ENCODE measurements around the gene TSPAN4. TPM values are rescaled to one million over a fixed set of nuclear protein-coding genes. Genes with fewer than 3 reads are reported as not detected.

TSPAN4 gene
- total RNA-seq, 2 experiments from 2014 or later = 9.4 to 12.1 TPM

- Histone ChIP-seq H2AFZ (ENCODE audit: low read length) (no peak overlapping the region), H3K9me3 (ENCODE audit: low read length) (no peaks in the 10 kb centered on the region), H3K4me3 (ENCODE audit: low read depth, low read length, poor library complexity, severe bottlenecking) (no peak overlapping the region), H3K27ac (ENCODE audit: low read depth, low read length, poor library complexity, severe bottlenecking) (no peak overlapping the region), H3K9me2 (ENCODE audit: insufficient read depth, low read length) (no peaks in the 10 kb centered on the region), H3K36me3 (ENCODE audit: insufficient read depth, low read length) (no peaks in the 10 kb centered on the region), H4K20me1 (ENCODE audit: insufficient read depth, low read length) (no peaks in the 10 kb centered on the region), H3K79me2 (ENCODE audit: insufficient read depth, low read depth, low read length) (peaks cover 6% of the 10 kb centered on the region), H3K4me1 (ENCODE audit: insufficient read depth, low read length, poor library complexity, severe bottlenecking) (peaks cover 14% of the 10 kb centered on the region), H3K4me2 (ENCODE audit: low read length) (no peak overlapping the region)
- TF ChIP-seq EZH2phosphoT487 (IDR thresholded peaks at IDR 0.05; ENCODE audit: borderline replicate concordance, low read depth, low read length) (no peak), CTCF (conservative IDR thresholded peaks at IDR 0.05; ENCODE audit: low read length) (no peak)
- ChIA-PET CTCF (ENCODE audit: unreplicated experiment) (no interaction called here), POLR2A (no interaction called here)
- intact Hi-C loops (cut with micrococcal nuclease; ENCODE audit: unreplicated experiment) = loop anchor here (5.0 kb wide), 1 partner anchor 408 kb away; the partner anchor contains the start of gene RNH1
- no peak for DNase-seq (ENCODE audit: low spot score)
- no TSS peak for BruUV-seq (replicated peaks)
Observed at GRCh38 chr11:914747-915501, 72.3 kb downstream of the TSPAN4 start.

Small RNA genes lying within 50 kb of the gene (small RNA-seq; reads per million reads assigned to genes)
- gene SNORA52 = not detected

Other genes starting within 250 kb of the TSPAN4 start
- gene IRF7, start 226.9 kb upstream of the TSPAN4 start, total RNA-seq (2014; rRNA removed; shearing (Covaris generic)) = 18.7 and 20.9 TPM in 2 replicates
- gene IRF7, start 226.9 kb upstream of the TSPAN4 start, total RNA-seq (2022) = 15.8 and 16.6 TPM in 2 replicates
- gene CDHR5, start 217.9 kb upstream of the TSPAN4 start, total RNA-seq (2014; rRNA removed; shearing (Covaris generic)) = not detected in 2 replicates
- gene CDHR5, start 217.9 kb upstream of the TSPAN4 start, total RNA-seq (2022) = not detected in 2 replicates
- gene SCT, start 215.7 kb upstream of the TSPAN4 start, total RNA-seq (2014; rRNA removed; shearing (Covaris generic)) = not detected in 2 replicates
- not detected in 2 replicates for gene SCT, start 215.7 kb upstream of the TSPAN4 start, total RNA-seq (2022)
- gene DRD4, start 205.6 kb upstream of the TSPAN4 start, total RNA-seq (2014; rRNA removed; shearing (Covaris generic)) = 0.16 and 2.2 TPM in 2 replicates
- gene DRD4, start 205.6 kb upstream of the TSPAN4 start, total RNA-seq (2022) = 3.1 and 3.5 TPM in 2 replicates
- 35.6 and 42.7 TPM in 2 replicates for gene DEAF1, start 147.6 kb upstream of the TSPAN4 start, total RNA-seq (2014; rRNA removed; shearing (Covaris generic))
- 63.0 and 66.2 TPM in 2 replicates for gene DEAF1, start 147.6 kb upstream of the TSPAN4 start, total RNA-seq (2022)
- 52.8 and 56.8 TPM in 2 replicates for gene TMEM80, start 147.0 kb upstream of the TSPAN4 start, total RNA-seq (2014; rRNA removed; shearing (Covaris generic))
- 51.6 and 52.7 TPM in 2 replicates for gene TMEM80, start 147.0 kb upstream of the TSPAN4 start, total RNA-seq (2022)
- gene EPS8L2, start 136.6 kb upstream of the TSPAN4 start, total RNA-seq (2014; rRNA removed; shearing (Covaris generic)) = 3.8 and 4.8 TPM in 2 replicates
- 7.1 and 9.3 TPM in 2 replicates for gene EPS8L2, start 136.6 kb upstream of the TSPAN4 start, total RNA-seq (2022)
- gene TALDO1, start 95.4 kb upstream of the TSPAN4 start, total RNA-seq (2014; rRNA removed; shearing (Covaris generic)) = 209 and 226 TPM in 2 replicates
- gene TALDO1, start 95.4 kb upstream of the TSPAN4 start, total RNA-seq (2022) = 172 and 195 TPM in 2 replicates
- gene GATD1, start 65.4 kb upstream of the TSPAN4 start, total RNA-seq (2014; rRNA removed; shearing (Covaris generic)) = 73.3 and 109 TPM in 2 replicates
- gene GATD1, start 65.4 kb upstream of the TSPAN4 start, total RNA-seq (2022) = 117 and 141 TPM in 2 replicates
- gene CEND1, start 52.8 kb upstream of the TSPAN4 start, total RNA-seq (2014; rRNA removed; shearing (Covaris generic)) = 17.5 and 17.6 TPM in 2 replicates
- 25.6 and 32.5 TPM in 2 replicates for gene CEND1, start 52.8 kb upstream of the TSPAN4 start, total RNA-seq (2022)
- 22.7 and 30.8 TPM in 2 replicates for gene SLC25A22, start 44.6 kb upstream of the TSPAN4 start, total RNA-seq (2014; rRNA removed; shearing (Covaris generic))
- 46.2 and 50.9 TPM in 2 replicates for gene SLC25A22, start 44.6 kb upstream of the TSPAN4 start, total RNA-seq (2022)
- gene PIDD1, start 37.6 kb upstream of the TSPAN4 start, total RNA-seq (2014; rRNA removed; shearing (Covaris generic)) = 31.2 and 33.6 TPM in 2 replicates
- gene PIDD1, start 37.6 kb upstream of the TSPAN4 start, total RNA-seq (2022) = 47.7 and 49.1 TPM in 2 replicates
- 1,564 and 1,687 TPM in 2 replicates for gene RPLP2, start 32.9 kb upstream of the TSPAN4 start, total RNA-seq (2014; rRNA removed; shearing (Covaris generic))
- 3,121 and 3,147 TPM in 2 replicates for gene RPLP2, start 32.9 kb upstream of the TSPAN4 start, total RNA-seq (2022)
- 15.1 and 19.8 TPM in 2 replicates for gene PNPLA2, start 23.9 kb upstream of the TSPAN4 start, total RNA-seq (2014; rRNA removed; shearing (Covaris generic))
- gene PNPLA2, start 23.9 kb upstream of the TSPAN4 start, total RNA-seq (2022) = 41.2 and 57.5 TPM in 2 replicates
- gene CRACR2B, start 14.9 kb upstream of the TSPAN4 start, total RNA-seq (2014; rRNA removed; shearing (Covaris generic)) = 2.2 and 2.8 TPM in 2 replicates
- gene CRACR2B, start 14.9 kb upstream of the TSPAN4 start, total RNA-seq (2022) = 20.1 and 21.0 TPM in 2 replicates
- gene CD151, start 9.9 kb upstream of the TSPAN4 start, total RNA-seq (2014; rRNA removed; shearing (Covaris generic)) = 0.28 TPM in 1 of 2 replicates, not detected in the other
- gene CD151, start 9.9 kb upstream of the TSPAN4 start, total RNA-seq (2022) = 0.84 and 1.0 TPM in 2 replicates
- gene POLR2L, start 323 bp upstream of the TSPAN4 start, total RNA-seq (2014; rRNA removed; shearing (Covaris generic)) = 206 and 224 TPM in 2 replicates
- gene POLR2L, start 323 bp upstream of the TSPAN4 start, total RNA-seq (2022) = 64.5 and 88.3 TPM in 2 replicates
- 30.6 and 39.4 TPM in 2 replicates for gene CHID1, start 68.0 kb downstream of the TSPAN4 start, total RNA-seq (2014; rRNA removed; shearing (Covaris generic))
- gene CHID1, start 68.0 kb downstream of the TSPAN4 start, total RNA-seq (2022) = 69.6 and 71.1 TPM in 2 replicates
- gene AP2A2, start 83.0 kb downstream of the TSPAN4 start, total RNA-seq (2014; rRNA removed; shearing (Covaris generic)) = 22.4 and 24.9 TPM in 2 replicates
- gene AP2A2, start 83.0 kb downstream of the TSPAN4 start, total RNA-seq (2022) = 40.0 and 43.0 TPM in 2 replicates
- not detected in 2 replicates for gene MUC6, start 193.9 kb downstream of the TSPAN4 start, total RNA-seq (2014; rRNA removed; shearing (Covaris generic))
- gene MUC6, start 193.9 kb downstream of the TSPAN4 start, total RNA-seq (2022) = not detected in 2 replicates
- gene MUC2, start 232.0 kb downstream of the TSPAN4 start, total RNA-seq (2014; rRNA removed; shearing (Covaris generic)) = not detected in 2 replicates
- gene MUC2, start 232.0 kb downstream of the TSPAN4 start, total RNA-seq (2022) = not detected in 2 replicates

Data from OCI-LY7 (cell line).